GM23338 (cell line): ENCODE data around the gene PEX16. TPM values are rescaled to one million over a fixed set of nuclear protein-coding genes. Genes with fewer than 3 reads are reported as not detected.

Experiments
- ATAC-seq: fragments of 200-7000 bp; cut with Tn5 transposase; 3 replicates; pipeline ENCODE4 v1.9.1; 2020
- DNase-seq: peaks from one replicate; pipeline ENCODE4 v3.0.0-alpha.2; 2015; ENCODE audit warnings: low spot score
- H2AFZ ChIP-seq: fragments of 200-600 bp; sonication (generic); 2 replicates; pipeline ENCODE4 v1.8.0; 2016; ENCODE audit warnings: antibody characterized with exemption, mild to moderate bottlenecking, moderate library complexity
- H3F3A ChIP-seq: fragments of 200-600 bp; sonication (generic); replicated peaks from 2 replicates; pipeline ENCODE4 v1.8.0; 2017; ENCODE audit warnings: antibody characterized with exemption, mixed run types, low read depth
- H3K27ac ChIP-seq: fragments of 200-600 bp; sonication (generic); 2 replicates; pipeline ENCODE4 v1.6.1; 2016; ENCODE audit warnings: low read depth
- H3K27me3 ChIP-seq: fragments of 200-600 bp; sonication (generic); 2 replicates; pipeline ENCODE4 v1.8.0; 2016; ENCODE audit warnings: mild to moderate bottlenecking, mixed run types, moderate library complexity; ENCODE audit not compliant: insufficient read depth
- H3K36me3 ChIP-seq: fragments of 200-600 bp; sonication (generic); 2 replicates; pipeline ENCODE4 v1.8.0; 2016; ENCODE audit warnings: mild to moderate bottlenecking; ENCODE audit not compliant: insufficient read depth
- H3K4me1 ChIP-seq: fragments of 200-600 bp; sonication (generic); 2 replicates; pipeline ENCODE4 v1.8.0; 2016; ENCODE audit warnings: mild to moderate bottlenecking, moderate library complexity; ENCODE audit not compliant: insufficient read depth
- H3K4me2 ChIP-seq: fragments of 200-600 bp; sonication (generic); 2 replicates; pipeline ENCODE4 v1.7.1; 2017; ENCODE audit warnings: mixed run types
- H3K4me3 ChIP-seq: fragments of 200-600 bp; sonication (generic); 2 replicates; pipeline ENCODE4 v1.6.1; 2016; ENCODE audit warnings: mixed run types
- H3K79me2 ChIP-seq: fragments of 200-600 bp; sonication (generic); replicated peaks from 2 replicates; pipeline ENCODE4 v1.8.0; 2017; ENCODE audit warnings: mild to moderate bottlenecking; ENCODE audit not compliant: insufficient read depth
- H3K9me2 ChIP-seq: fragments of 200-600 bp; sonication (generic); 2 replicates; pipeline ENCODE4 v1.8.0; 2017; ENCODE audit not compliant: insufficient read depth
- H4K20me1 ChIP-seq: fragments of 200-600 bp; sonication (generic); replicated peaks from 2 replicates; pipeline ENCODE4 v1.8.0; 2017; ENCODE audit warnings: mild to moderate bottlenecking; ENCODE audit not compliant: insufficient read depth
- H3K27ac Mint-ChIP-seq: 2 replicates; pipeline ENCODE4 v1.8.0; 2020; ENCODE audit warnings: inconsistent platforms, mild to moderate bottlenecking, moderate library complexity, mixed read lengths
- H3K27me3 Mint-ChIP-seq: 3 replicates; pipeline ENCODE4 v1.8.0; 2022; ENCODE audit warnings: low read depth, mild to moderate bottlenecking, moderate library complexity, mixed read lengths, inconsistent platforms; ENCODE audit not compliant: insufficient read depth, poor library complexity
- H3K36me3 Mint-ChIP-seq: 3 replicates; pipeline ENCODE4 v1.8.0; 2021; ENCODE audit warnings: low read depth, mild to moderate bottlenecking, inconsistent platforms, moderate library complexity, mixed read lengths
- H3K4me1 Mint-ChIP-seq: 3 replicates; pipeline ENCODE4 v1.8.0; 2020; ENCODE audit warnings: mild to moderate bottlenecking, inconsistent platforms, mixed read lengths
- H3K4me3 Mint-ChIP-seq: 3 replicates; pipeline ENCODE4 v1.8.0; 2021; ENCODE audit warnings: moderate library complexity, mild to moderate bottlenecking, inconsistent platforms, mixed read lengths
- H3K9me3 Mint-ChIP-seq: 3 replicates; pipeline ENCODE4 v1.8.0; 2020; ENCODE audit warnings: moderate library complexity, mild to moderate bottlenecking, inconsistent platforms, mixed read lengths
- CREB1 ChIP-seq: fragments of 250-450 bp; sonication (Bioruptor Pico); IDR thresholded peaks from 2 replicates; pipeline ENCODE4 v1.5.0; 2020; ENCODE audit warnings: low read depth, mild to moderate bottlenecking, moderate library complexity
- POLR2AphosphoS5 ChIP-seq: IDR thresholded peaks from 2 replicates; pipeline ENCODE4 v1.6.1; 2016; ENCODE audit warnings: antibody characterized with exemption, low read depth
- STAT1 ChIP-seq: IDR thresholded peaks from one replicate; pipeline ENCODE4 v1.6.1; 2016; ENCODE audit warnings: antibody characterized with exemption; ENCODE audit not compliant: unreplicated experiment
- polyA plus RNA-seq: library from polyadenylated mRNA; unstranded; fragments of >200 nt; fragmentation: Nextera tagmentation; extraction: Ambion mirVana; gene quantifications from 2 replicates; pipeline ENCODE4 v1.2.1, GENCODE V29; 2016
- total RNA-seq: library from RNA; depleted of rRNA; stranded (reverse); fragments of >200 nt; shearing (Covaris generic); gene quantifications from 2 replicates; pipeline ENCODE4 v1.2.3, GENCODE V29; 2014
- TF ChIP-seq, protein P1 (sequence below): fragments of 250-450 bp; sonication (Bioruptor Pico); IDR thresholded peaks from 2 replicates; pipeline ENCODE4 v1.5.0; 2020; ENCODE audit warnings: mild to moderate bottlenecking, moderate library complexity
- TF ChIP-seq, protein P2 (sequence below): IDR thresholded peaks from one replicate; pipeline ENCODE4 v1.6.1; 2018; ENCODE audit warnings: antibody characterized with exemption; ENCODE audit not compliant: unreplicated experiment

PEX16 gene
- total and polyA plus RNA-seq, 2 experiments from 2014 or later, result 23.3 to 34.1 TPM

DNA sequence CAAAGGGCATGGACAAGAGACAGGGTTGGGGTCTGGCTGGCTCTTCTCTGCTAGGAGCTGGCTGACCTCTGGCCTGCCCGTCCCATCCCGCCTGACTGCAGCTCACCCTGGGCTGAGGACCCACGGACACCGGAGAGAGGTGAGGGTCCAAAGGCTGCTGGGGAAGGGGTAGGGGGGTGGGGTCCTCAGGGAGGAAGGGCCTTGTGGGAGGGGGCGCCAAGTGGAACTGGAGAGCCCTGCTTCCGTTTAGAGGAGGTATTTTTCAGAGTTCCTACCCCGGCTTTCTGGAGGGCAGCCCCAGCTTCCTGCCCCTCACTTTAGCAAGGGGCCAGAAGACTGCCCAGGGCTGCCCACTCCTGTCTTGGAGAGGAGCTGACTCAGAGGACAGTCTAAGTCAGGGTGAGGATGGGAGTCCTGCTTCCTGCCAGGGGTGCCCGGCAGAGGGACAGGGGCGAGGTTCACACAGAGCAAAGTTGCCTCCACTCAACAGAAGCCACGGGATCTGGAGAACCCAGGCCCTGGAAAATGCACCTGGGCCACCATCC is 11.9 kb upstream of the PEX16 start:
- H3K79me2 ChIP-seq, result peaks cover 5% of the 10 kb centered on the region
- no peak overlapping the region for H3K4me3 ChIP-seq
- ATAC-seq, result no peak; the same call in 2 of the 3 replicates
- TF ChIP-seq, protein P1, sequence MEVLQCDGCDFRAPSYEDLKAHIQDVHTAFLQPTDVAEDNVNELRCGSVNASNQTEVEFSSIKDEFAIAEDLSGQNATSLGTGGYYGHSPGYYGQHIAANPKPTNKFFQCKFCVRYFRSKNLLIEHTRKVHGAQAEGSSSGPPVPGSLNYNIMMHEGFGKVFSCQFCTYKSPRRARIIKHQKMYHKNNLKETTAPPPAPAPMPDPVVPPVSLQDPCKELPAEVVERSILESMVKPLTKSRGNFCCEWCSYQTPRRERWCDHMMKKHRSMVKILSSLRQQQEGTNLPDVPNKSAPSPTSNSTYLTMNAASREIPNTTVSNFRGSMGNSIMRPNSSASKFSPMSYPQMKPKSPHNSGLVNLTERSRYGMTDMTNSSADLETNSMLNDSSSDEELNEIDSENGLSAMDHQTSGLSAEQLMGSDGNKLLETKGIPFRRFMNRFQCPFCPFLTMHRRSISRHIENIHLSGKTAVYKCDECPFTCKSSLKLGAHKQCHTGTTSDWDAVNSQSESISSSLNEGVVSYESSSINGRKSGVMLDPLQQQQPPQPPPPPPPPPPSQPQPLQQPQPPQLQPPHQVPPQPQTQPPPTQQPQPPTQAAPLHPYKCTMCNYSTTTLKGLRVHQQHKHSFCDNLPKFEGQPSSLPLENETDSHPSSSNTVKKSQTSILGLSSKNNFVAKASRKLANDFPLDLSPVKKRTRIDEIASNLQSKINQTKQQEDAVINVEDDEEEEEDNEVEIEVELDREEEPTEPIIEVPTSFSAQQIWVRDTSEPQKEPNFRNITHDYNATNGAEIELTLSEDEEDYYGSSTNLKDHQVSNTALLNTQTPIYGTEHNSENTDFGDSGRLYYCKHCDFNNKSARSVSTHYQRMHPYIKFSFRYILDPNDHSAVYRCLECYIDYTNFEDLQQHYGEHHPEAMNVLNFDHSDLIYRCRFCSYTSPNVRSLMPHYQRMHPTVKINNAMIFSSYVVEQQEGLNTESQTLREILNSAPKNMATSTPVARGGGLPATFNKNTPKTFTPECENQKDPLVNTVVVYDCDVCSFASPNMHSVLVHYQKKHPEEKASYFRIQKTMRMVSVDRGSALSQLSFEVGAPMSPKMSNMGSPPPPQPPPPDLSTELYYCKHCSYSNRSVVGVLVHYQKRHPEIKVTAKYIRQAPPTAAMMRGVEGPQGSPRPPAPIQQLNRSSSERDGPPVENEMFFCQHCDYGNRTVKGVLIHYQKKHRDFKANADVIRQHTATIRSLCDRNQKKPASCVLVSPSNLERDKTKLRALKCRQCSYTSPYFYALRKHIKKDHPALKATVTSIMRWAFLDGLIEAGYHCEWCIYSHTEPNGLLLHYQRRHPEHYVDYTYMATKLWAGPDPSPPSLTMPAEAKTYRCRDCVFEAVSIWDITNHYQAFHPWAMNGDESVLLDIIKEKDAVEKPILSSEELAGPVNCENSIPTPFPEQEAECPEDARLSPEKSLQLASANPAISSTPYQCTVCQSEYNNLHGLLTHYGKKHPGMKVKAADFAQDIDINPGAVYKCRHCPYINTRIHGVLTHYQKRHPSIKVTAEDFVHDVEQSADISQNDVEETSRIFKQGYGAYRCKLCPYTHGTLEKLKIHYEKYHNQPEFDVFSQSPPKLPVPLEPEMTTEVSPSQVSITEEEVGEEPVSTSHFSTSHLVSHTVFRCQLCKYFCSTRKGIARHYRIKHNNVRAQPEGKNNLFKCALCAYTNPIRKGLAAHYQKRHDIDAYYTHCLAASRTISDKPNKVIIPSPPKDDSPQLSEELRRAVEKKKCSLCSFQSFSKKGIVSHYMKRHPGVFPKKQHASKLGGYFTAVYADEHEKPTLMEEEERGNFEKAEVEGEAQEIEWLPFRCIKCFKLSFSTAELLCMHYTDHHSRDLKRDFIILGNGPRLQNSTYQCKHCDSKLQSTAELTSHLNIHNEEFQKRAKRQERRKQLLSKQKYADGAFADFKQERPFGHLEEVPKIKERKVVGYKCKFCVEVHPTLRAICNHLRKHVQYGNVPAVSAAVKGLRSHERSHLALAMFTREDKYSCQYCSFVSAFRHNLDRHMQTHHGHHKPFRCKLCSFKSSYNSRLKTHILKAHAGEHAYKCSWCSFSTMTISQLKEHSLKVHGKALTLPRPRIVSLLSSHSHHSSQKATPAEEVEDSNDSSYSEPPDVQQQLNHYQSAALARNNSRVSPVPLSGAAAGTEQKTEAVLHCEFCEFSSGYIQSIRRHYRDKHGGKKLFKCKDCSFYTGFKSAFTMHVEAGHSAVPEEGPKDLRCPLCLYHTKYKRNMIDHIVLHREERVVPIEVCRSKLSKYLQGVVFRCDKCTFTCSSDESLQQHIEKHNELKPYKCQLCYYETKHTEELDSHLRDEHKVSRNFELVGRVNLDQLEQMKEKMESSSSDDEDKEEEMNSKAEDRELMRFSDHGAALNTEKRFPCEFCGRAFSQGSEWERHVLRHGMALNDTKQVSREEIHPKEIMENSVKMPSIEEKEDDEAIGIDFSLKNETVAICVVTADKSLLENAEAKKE, result no peak
- TF ChIP-seq STAT1, result no peak
- TF ChIP-seq CREB1 (CRISPR knock-in tag), result no peak
- TF ChIP-seq, protein P2, sequence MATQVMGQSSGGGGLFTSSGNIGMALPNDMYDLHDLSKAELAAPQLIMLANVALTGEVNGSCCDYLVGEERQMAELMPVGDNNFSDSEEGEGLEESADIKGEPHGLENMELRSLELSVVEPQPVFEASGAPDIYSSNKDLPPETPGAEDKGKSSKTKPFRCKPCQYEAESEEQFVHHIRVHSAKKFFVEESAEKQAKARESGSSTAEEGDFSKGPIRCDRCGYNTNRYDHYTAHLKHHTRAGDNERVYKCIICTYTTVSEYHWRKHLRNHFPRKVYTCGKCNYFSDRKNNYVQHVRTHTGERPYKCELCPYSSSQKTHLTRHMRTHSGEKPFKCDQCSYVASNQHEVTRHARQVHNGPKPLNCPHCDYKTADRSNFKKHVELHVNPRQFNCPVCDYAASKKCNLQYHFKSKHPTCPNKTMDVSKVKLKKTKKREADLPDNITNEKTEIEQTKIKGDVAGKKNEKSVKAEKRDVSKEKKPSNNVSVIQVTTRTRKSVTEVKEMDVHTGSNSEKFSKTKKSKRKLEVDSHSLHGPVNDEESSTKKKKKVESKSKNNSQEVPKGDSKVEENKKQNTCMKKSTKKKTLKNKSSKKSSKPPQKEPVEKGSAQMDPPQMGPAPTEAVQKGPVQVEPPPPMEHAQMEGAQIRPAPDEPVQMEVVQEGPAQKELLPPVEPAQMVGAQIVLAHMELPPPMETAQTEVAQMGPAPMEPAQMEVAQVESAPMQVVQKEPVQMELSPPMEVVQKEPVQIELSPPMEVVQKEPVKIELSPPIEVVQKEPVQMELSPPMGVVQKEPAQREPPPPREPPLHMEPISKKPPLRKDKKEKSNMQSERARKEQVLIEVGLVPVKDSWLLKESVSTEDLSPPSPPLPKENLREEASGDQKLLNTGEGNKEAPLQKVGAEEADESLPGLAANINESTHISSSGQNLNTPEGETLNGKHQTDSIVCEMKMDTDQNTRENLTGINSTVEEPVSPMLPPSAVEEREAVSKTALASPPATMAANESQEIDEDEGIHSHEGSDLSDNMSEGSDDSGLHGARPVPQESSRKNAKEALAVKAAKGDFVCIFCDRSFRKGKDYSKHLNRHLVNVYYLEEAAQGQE, result no peak
- TF ChIP-seq POLR2AphosphoS5, result peak; percentile 25; the same call in 1 of the 2 replicates
- no peak for DNase-seq
- Mint-ChIP-seq H3K4me1 (peaks cover 11% of the 10 kb centered on the region), H3K27me3 (peaks cover 13% of the 10 kb centered on the region), H3K36me3 (peaks cover 53% of the 10 kb centered on the region), H3K27ac (peak overlapping the region; percentile 7; the same call in 1 of the 2 replicates), H3K4me3 (no peak overlapping the region), H3K9me3 (no peaks in the 10 kb centered on the region; the same call in 2 of the 3 replicates)
- no peaks in the 10 kb centered on the region for H3K4me1 ChIP-seq
- H3K36me3 ChIP-seq, result peaks cover 6% of the 10 kb centered on the region; the same call in 1 of the 2 replicates
- H3F3A ChIP-seq, result 0 out of 2 replicates have a peak, but pooled peaks cover 4% of the 10 kb centered on the region
- peaks cover 9% of the 10 kb centered on the region for H4K20me1 ChIP-seq
- no peak overlapping the region for H2AFZ ChIP-seq
- peak overlapping the region; percentile 50; the same call in 1 of the 2 replicates for H3K27ac ChIP-seq
- H3K27me3 ChIP-seq, result no peaks in the 10 kb centered on the region
- no peaks in the 10 kb centered on the region for H3K9me2 ChIP-seq
- H3K4me2 ChIP-seq, result no peak overlapping the region
